ENCODE measurements around the gene GJA4. TPM values are rescaled to one million over a fixed set of nuclear protein-coding genes. Genes with fewer than 3 reads are reported as not detected.
A peak's percentile ranks its signal among the peaks of the same experiment; 100 is the strongest.
"Not testable (repeated sequence)": the region's sequence is repeated elsewhere in the genome, so short reads cannot be mapped to it uniquely, and the experiment has no call there.

The GJA4 gene
- total and polyA plus RNA-seq, 5 donors from 2014 or later: not detected

GRCh38 chr1:34796990-34797389 is 4.2 kb downstream of the GJA4 start:
- DNase-seq: no peak

GRCh38 chr1:34800214-34800613 is 7.4 kb downstream of the GJA4 start:
- H3K9me3 ChIP-seq (ENCODE audit: control insufficient read depth in 2 of 2, low read length in 2 of 2): no peaks in the 10 kb centered on the region
- DNase-seq: no peak
- peaks cover 2% of the 10 kb centered on the region for H3K27me3 ChIP-seq (ENCODE audit: control insufficient read depth, insufficient read depth, low read length)
- no peak overlapping the region for H3K4me3 ChIP-seq (ENCODE audit: low read depth, low read length)
- Mint-ChIP-seq H3K27me3 (peaks cover 13% of the 10 kb centered on the region), H3K9me3 (peaks cover 0 to 4% (median 0%) of the 10 kb centered on the region in 7 donors), H3K4me3 (no peak overlapping the region), H3K4me1 (peaks cover 0 to 7% (median 0%) of the 10 kb centered on the region in 4 donors), H3K27ac (no peak overlapping the region), H3K36me3 (peaks cover 10% of the 10 kb centered on the region)
- ATAC-seq (ENCODE audit: low read depth in 2 of 2): no peak
- H3K36me3 ChIP-seq (ENCODE audit: control insufficient read depth, insufficient read depth, low read length): no peaks in the 10 kb centered on the region
- H3K4me1 ChIP-seq (ENCODE audit: control insufficient read depth, insufficient read depth, low read length, poor library complexity, severe bottlenecking): no peaks in the 10 kb centered on the region
- no peak overlapping the region for H3K27ac ChIP-seq (ENCODE audit: insufficient read depth, low read length, poor library complexity, severe bottlenecking)

More at GRCh38 chr1:34796990-34797389, 4.2 kb downstream of the GJA4 start:
- peaks cover 3% of the 10 kb centered on the region for H3K4me1 ChIP-seq (ENCODE audit: control insufficient read depth, insufficient read depth, low read length, poor library complexity, severe bottlenecking)
- H3K36me3 Mint-ChIP-seq: peaks cover 4% of the 10 kb centered on the region
- ATAC-seq (ENCODE audit: low read depth in 2 of 2): no peak
- no peak overlapping the region for H3K4me3 ChIP-seq (ENCODE audit: low read depth, low read length)
- H3K27me3 Mint-ChIP-seq: peaks cover 24% of the 10 kb centered on the region
- no peaks in the 10 kb centered on the region for H3K9me3 ChIP-seq (ENCODE audit: control insufficient read depth in 2 of 2, low read length in 2 of 2)
- no peaks in the 10 kb centered on the region for H3K9me3 Mint-ChIP-seq
- no peak overlapping the region for H3K27ac Mint-ChIP-seq
- no peaks in the 10 kb centered on the region for H3K36me3 ChIP-seq (ENCODE audit: control insufficient read depth, insufficient read depth, low read length)
- peaks cover 0 to 7% (median 2%) of the 10 kb centered on the region in 4 donors for H3K4me1 Mint-ChIP-seq
- H3K27ac ChIP-seq (ENCODE audit: insufficient read depth, low read length, poor library complexity, severe bottlenecking): no peak overlapping the region
- H3K27me3 ChIP-seq (ENCODE audit: control insufficient read depth, insufficient read depth, low read length): peaks cover 6% of the 10 kb centered on the region
- no peak overlapping the region for H3K4me3 Mint-ChIP-seq

DNA sequence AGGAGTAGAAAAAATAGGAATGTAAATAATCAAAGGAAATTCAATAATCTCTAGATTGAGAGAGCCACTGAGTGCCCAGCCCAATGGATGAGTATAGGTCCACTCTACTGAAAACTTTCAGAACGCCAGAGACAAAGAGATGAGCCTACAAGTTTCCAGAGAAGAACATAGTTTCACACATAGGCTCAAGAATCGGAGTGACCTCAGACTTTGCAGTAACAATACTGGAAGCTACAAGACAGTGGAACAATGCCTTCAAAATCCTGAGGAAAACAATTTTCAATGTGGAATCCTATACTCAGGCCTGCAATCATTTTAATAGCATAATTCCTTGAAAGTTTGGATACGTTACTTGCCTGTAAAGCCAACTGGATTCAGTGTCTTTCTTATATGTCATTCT is 11.0 kb downstream of the GJA4 start:
- DNase-seq (no peak), ATAC-seq (ENCODE audit: low read depth in 2 of 2) (no peak)
- H3K27ac ChIP-seq (ENCODE audit: insufficient read depth, low read length, poor library complexity, severe bottlenecking): no peak overlapping the region
- Mint-ChIP-seq H3K9me3 (peaks cover 0 to 4% (median 0%) of the 10 kb centered on the region in 7 donors), H3K4me1 (no peaks in the 10 kb centered on the region), H3K36me3 (peaks cover 10% of the 10 kb centered on the region), H3K27ac (no peak overlapping the region), H3K4me3 (no peak overlapping the region), H3K27me3 (peaks cover 7% of the 10 kb centered on the region)
- no peaks in the 10 kb centered on the region for H3K36me3 ChIP-seq (ENCODE audit: control insufficient read depth, insufficient read depth, low read length)
- H3K4me3 ChIP-seq (ENCODE audit: low read depth, low read length): no peak overlapping the region
- H3K9me3 ChIP-seq (ENCODE audit: control insufficient read depth in 2 of 2, low read length in 2 of 2): no peaks in the 10 kb centered on the region
- peaks cover 2% of the 10 kb centered on the region for H3K27me3 ChIP-seq (ENCODE audit: control insufficient read depth, insufficient read depth, low read length)
- H3K4me1 ChIP-seq (ENCODE audit: control insufficient read depth, insufficient read depth, low read length, poor library complexity, severe bottlenecking): no peaks in the 10 kb centered on the region

GRCh38 chr1:34806396-34806795 is 13.6 kb downstream of the GJA4 start:
- H3K36me3 Mint-ChIP-seq: peaks cover 15% of the 10 kb centered on the region
- Histone ChIP-seq H3K9me3 (ENCODE audit: control insufficient read depth in 2 of 2, low read length in 2 of 2) (peaks cover 0 to 5% of the 10 kb centered on the region in 2 experiments), H3K4me3 (ENCODE audit: low read depth, low read length) (no peak overlapping the region), H3K27me3 (ENCODE audit: control insufficient read depth, insufficient read depth, low read length) (no peaks in the 10 kb centered on the region), H3K27ac (ENCODE audit: insufficient read depth, low read length, poor library complexity, severe bottlenecking) (no peak overlapping the region), H3K36me3 (ENCODE audit: control insufficient read depth, insufficient read depth, low read length) (no peaks in the 10 kb centered on the region), H3K4me1 (ENCODE audit: control insufficient read depth, insufficient read depth, low read length, poor library complexity, severe bottlenecking) (no peaks in the 10 kb centered on the region)
- no peak for DNase-seq
- ATAC-seq (ENCODE audit: low read depth in 2 of 2): no peak
- peaks cover 0 to 5% (median 2%) of the 10 kb centered on the region in 4 donors for H3K4me1 Mint-ChIP-seq
- H3K9me3 Mint-ChIP-seq: peaks cover 0 to 10% (median 2%) of the 10 kb centered on the region in 7 donors
- peaks cover 7% of the 10 kb centered on the region for H3K27me3 Mint-ChIP-seq
- H3K27ac Mint-ChIP-seq: no peak overlapping the region
- H3K4me3 Mint-ChIP-seq: no peak overlapping the region

DNA sequence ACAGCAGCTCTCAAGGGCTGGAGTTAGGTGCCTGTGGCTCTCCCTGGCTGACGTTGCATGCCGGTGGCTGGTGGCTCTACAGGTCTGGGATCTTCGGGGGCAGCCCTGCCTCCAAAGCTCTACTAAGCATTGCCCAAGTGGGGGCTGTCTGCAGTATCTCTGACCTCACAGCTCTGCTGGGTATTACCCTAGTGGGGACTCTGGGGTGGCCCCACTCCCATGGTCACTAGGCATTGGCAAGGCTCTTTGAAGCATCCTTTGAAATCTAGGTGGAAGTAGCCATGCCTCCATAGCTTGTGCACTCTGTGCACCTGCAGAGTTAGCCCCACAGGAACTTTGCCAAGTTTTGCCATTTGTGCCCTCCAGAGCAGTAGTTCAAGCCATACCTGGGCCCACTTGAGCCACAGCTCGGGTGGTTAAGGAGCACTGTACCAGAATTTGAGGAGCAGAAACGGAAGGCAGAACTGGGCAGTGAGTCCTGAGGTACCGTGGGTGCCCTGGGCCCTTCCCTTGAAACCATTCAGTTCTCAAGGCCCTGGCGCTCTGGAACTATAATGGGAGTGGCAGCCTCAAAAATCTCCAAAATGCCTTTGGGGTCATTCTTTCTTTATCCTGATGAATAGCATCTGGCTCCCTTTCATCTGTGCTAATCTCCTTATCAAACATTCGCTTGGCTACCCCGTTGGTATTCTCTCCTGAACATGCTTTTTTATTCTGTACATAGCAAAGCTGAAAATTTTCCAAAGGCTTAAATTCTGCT is 15.4 kb downstream of the GJA4 start:
- peaks cover 15% of the 10 kb centered on the region for H3K36me3 Mint-ChIP-seq
- peaks cover 7% of the 10 kb centered on the region for H3K27me3 Mint-ChIP-seq
- H3K4me1 ChIP-seq (ENCODE audit: control insufficient read depth, insufficient read depth, low read length, poor library complexity, severe bottlenecking): no peaks in the 10 kb centered on the region
- H3K4me1 Mint-ChIP-seq: peaks cover 0 to 5% (median 2%) of the 10 kb centered on the region in 4 donors
- no peak overlapping the region for H3K4me3 ChIP-seq (ENCODE audit: low read depth, low read length)
- DNase-seq (no peak), ATAC-seq (ENCODE audit: low read depth in 2 of 2) (no peak)
- H3K27ac Mint-ChIP-seq: no peak overlapping the region
- no peak overlapping the region for H3K27ac ChIP-seq (ENCODE audit: insufficient read depth, low read length, poor library complexity, severe bottlenecking)
- no peaks in the 10 kb centered on the region for H3K36me3 ChIP-seq (ENCODE audit: control insufficient read depth, insufficient read depth, low read length)
- H3K9me3 ChIP-seq (ENCODE audit: control insufficient read depth in 2 of 2, low read length in 2 of 2): peaks cover 0 to 5% of the 10 kb centered on the region in 2 experiments
- H3K4me3 Mint-ChIP-seq: no peak overlapping the region
- H3K9me3 Mint-ChIP-seq: peaks cover 0 to 10% (median 2%) of the 10 kb centered on the region in 7 donors
- no peaks in the 10 kb centered on the region for H3K27me3 ChIP-seq (ENCODE audit: control insufficient read depth, insufficient read depth, low read length)

DNA sequence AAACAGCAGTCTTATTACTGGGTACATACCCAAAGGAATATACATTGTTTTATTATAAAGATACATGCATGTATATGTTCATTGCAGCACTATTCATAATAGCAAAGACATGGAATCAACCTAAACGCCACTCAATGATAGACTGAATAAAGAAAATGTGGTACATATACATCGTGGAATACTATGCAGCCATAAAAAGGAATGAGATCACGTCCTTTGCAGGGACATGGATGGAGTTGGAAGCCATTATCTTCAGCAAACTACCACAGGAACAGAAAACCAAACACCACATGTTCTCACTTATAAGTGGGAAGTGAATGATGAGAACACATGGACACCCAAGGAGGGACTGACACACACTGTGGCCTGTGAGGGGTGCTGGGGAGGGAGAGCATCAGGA is 18.0 kb downstream of the GJA4 start:
- not testable (repeated sequence) for H3K27me3 ChIP-seq (ENCODE audit: control insufficient read depth, insufficient read depth, low read length); H3K9me3 Mint-ChIP-seq; H3K36me3 ChIP-seq (ENCODE audit: control insufficient read depth, insufficient read depth, low read length); H3K9me3 ChIP-seq (ENCODE audit: control insufficient read depth in 2 of 2, low read length in 2 of 2); ATAC-seq (ENCODE audit: low read depth in 2 of 2); H3K36me3 Mint-ChIP-seq; H3K4me1 ChIP-seq (ENCODE audit: control insufficient read depth, insufficient read depth, low read length, poor library complexity, severe bottlenecking); DNase-seq; H3K4me1 Mint-ChIP-seq; H3K27ac Mint-ChIP-seq; H3K27ac ChIP-seq (ENCODE audit: insufficient read depth, low read length, poor library complexity, severe bottlenecking); H3K4me3 ChIP-seq (ENCODE audit: low read depth, low read length); H3K27me3 Mint-ChIP-seq
- H3K4me3 Mint-ChIP-seq: peak overlapping the region in 1 of 4 donors; percentile 0

GRCh38 chr1:34816332-34816731 is 23.5 kb downstream of the GJA4 start:
- DNase-seq (no peak), ATAC-seq (ENCODE audit: low read depth in 2 of 2) (no peak)
- no peaks in the 10 kb centered on the region for H3K9me3 ChIP-seq (ENCODE audit: control insufficient read depth in 2 of 2, low read length in 2 of 2)
- H3K27ac ChIP-seq (ENCODE audit: insufficient read depth, low read length, poor library complexity, severe bottlenecking): no peak overlapping the region
- Mint-ChIP-seq H3K9me3 (no peaks in the 10 kb centered on the region), H3K27me3 (peaks cover 9% of the 10 kb centered on the region), H3K27ac (no peak overlapping the region), H3K4me1 (no peaks in the 10 kb centered on the region), H3K36me3 (peaks cover 4% of the 10 kb centered on the region), H3K4me3 (no peak overlapping the region)
- no peak overlapping the region for H3K4me3 ChIP-seq (ENCODE audit: low read depth, low read length)
- H3K4me1 ChIP-seq (ENCODE audit: control insufficient read depth, insufficient read depth, low read length, poor library complexity, severe bottlenecking): no peaks in the 10 kb centered on the region
- no peaks in the 10 kb centered on the region for H3K36me3 ChIP-seq (ENCODE audit: control insufficient read depth, insufficient read depth, low read length)
- no peaks in the 10 kb centered on the region for H3K27me3 ChIP-seq (ENCODE audit: control insufficient read depth, insufficient read depth, low read length)

DNA sequence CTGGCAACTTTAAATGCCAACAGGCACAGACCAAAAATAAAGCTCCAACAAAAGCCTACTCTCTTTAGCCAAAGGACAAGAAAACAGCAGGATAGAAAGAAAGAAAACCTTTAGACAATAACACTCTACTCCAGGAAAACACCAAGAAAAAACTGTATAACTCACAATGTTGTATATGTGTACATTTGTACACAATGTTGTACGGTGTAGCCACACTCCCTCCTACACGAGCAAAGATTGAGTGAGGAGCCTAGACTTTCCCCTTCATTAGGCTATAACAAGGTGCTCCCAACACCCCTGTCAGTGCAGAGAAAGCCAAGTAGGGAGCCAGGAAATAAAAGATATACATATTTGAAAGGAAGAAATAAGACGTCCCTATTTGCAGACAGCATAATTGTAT is 24.0 kb downstream of the GJA4 start:
- H3K4me1 Mint-ChIP-seq: no peaks in the 10 kb centered on the region
- DNase-seq (no peak), ATAC-seq (ENCODE audit: low read depth in 2 of 2) (no peak)
- no peaks in the 10 kb centered on the region for H3K9me3 ChIP-seq (ENCODE audit: control insufficient read depth in 2 of 2, low read length in 2 of 2)
- peaks cover 9% of the 10 kb centered on the region for H3K27me3 Mint-ChIP-seq
- H3K36me3 ChIP-seq (ENCODE audit: control insufficient read depth, insufficient read depth, low read length): no peaks in the 10 kb centered on the region
- H3K4me3 Mint-ChIP-seq: no peak overlapping the region
- no peak overlapping the region for H3K27ac Mint-ChIP-seq
- H3K4me3 ChIP-seq (ENCODE audit: low read depth, low read length): no peak overlapping the region
- no peak overlapping the region for H3K27ac ChIP-seq (ENCODE audit: insufficient read depth, low read length, poor library complexity, severe bottlenecking)
- no peaks in the 10 kb centered on the region for H3K27me3 ChIP-seq (ENCODE audit: control insufficient read depth, insufficient read depth, low read length)
- peaks cover 4% of the 10 kb centered on the region for H3K36me3 Mint-ChIP-seq
- no peaks in the 10 kb centered on the region for H3K9me3 Mint-ChIP-seq
- H3K4me1 ChIP-seq (ENCODE audit: control insufficient read depth, insufficient read depth, low read length, poor library complexity, severe bottlenecking): no peaks in the 10 kb centered on the region

Measured in CD4-positive, CD25-positive, alpha-beta regulatory T cell (primary cell).